GM21367 (cell line): ENCODE measurements around the gene ENTREP1.

Experiments
- ATAC-seq: cut with Tn5 transposase; IDR thresholded peaks from one replicate; pipeline ENCODE4 v1.9.1; 2021; ENCODE audit not compliant: unreplicated experiment

ENTREP1 gene

DNA sequence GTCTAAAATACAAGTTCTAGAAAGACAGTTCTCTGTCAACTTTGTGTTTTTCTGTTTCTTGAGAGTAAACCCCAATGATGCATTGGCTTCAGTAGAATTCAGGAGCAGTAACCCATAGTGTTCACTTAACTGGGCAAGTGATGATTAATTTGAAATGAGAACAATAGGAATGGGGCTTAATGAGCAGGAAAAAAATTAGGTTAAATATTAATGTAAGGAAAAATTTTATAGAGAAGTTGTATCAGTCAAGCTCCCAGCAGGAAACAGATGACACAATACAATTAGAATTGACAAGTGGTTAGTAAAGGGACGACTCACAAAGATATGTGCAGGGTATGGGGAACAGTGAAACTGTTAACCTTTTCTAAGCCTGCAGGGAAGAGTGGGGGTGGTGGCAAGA, 38.2 kb downstream of the ENTREP1 start:
- no peak for ATAC-seq

- no peak for ATAC-seq
Observed at GRCh38 chr9:69364510-69365150, 39.6 kb downstream of the ENTREP1 start.

GRCh38 chr9:69370430-69370829, 45.4 kb downstream of the ENTREP1 start:
- ATAC-seq, result no peak

- ATAC-seq, result no peak
Observed at GRCh38 chr9:69371001-69371400, 46.0 kb downstream of the ENTREP1 start.

DNA sequence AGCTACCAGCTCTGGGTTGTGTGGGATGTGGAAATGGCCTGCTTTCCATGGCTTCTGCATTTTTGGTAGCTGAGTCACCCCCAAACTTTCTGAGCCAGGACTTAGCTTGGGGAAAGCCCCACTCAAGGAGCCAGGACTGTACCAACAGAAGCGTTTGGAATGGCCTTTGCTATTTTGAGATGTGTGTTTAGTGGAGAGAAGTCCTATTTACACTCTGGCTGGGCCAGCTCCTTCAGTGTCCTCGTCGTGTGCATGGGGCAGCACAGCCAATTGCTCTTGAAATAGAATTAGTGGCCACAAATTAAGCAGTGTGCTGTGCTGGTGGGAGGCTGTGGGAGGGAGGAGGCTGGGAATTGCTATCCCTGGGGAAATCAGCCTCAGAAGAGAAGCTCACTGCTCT, 51.6 kb downstream of the ENTREP1 start:
- ATAC-seq, result no peak

DNA sequence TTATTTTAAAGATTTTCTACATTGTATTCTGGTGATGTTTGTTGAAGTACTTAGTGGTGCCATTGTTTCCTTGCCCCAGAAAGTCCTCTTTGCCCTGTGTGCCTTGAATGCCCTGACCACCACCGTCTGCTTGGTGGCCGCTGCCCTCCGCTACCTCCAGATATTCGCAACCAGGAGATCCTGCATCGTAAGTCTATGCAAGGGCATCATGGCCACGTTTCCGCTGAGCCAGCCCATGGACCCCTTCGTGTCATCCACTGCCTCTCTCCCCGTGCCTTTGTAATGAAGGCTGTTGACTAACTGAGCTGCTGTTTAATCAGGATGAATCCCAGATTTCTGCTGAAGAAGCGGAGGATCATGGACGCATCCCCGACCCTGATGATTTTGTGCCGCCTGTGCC, 52.3 kb downstream of the ENTREP1 start:
- ATAC-seq, result no peak

GRCh38 chr9:69377981-69378380, 53.0 kb downstream of the ENTREP1 start:
- ATAC-seq, result no peak

DNA sequence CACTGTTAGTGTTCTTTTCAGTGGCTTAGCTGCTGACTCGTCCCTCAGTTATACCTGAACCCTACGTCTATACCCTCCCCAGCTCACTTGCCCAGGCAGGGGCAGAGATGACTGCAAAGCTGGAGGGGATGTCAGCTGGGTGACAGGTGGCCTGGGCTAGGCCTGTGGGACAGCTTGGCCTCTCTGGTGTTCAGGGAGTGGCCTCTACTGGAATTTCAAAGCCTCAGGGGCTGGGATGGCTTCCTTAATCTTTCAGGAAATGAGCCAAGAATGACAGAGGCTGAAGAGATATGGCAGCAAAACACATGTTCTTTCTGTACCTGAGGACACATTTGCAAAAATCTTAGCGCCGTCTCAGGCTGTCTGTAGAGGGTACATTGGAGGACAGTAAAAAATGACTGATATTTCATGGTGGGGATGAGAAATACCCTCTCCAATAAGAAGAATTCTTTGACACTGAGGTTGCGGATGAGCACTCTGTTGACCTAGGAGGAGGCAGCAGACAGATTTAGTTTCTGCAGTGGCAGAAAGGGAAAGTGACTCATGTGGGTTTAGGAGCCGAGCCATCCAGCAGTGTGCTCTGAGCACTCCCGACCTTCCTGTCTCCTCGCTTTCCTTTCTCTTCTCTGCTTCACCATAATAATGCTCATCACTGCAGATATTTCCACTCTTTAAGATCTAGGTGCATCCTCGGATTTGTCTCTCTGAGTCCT, 54.4 kb downstream of the ENTREP1 start:
- no peak for ATAC-seq

DNA sequence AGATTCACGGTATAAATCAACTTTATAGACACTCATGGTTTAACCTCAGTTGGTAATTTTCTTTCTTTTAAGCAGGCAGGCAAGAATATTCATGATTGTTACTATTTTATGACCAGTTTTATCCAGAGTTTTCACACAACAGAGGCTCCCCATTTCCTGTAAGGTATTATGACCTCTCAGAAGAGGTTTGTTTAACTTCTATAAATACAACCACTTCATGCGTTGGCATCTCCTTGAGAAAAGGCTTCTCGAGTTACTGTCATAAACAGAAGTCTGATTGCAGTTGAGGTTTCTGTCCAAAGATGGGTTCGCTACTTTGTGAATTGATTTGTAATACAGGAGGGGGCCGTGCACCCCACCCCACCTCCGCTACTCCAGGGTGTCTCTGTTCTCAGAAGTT, 55.3 kb downstream of the ENTREP1 start:
- ATAC-seq, result no peak

- ATAC-seq, result no peak
Observed at GRCh38 chr9:69380811-69381210, 55.8 kb downstream of the ENTREP1 start.

GRCh38 chr9:69382135-69382534, 57.1 kb downstream of the ENTREP1 start:
- ATAC-seq, result no peak

DNA sequence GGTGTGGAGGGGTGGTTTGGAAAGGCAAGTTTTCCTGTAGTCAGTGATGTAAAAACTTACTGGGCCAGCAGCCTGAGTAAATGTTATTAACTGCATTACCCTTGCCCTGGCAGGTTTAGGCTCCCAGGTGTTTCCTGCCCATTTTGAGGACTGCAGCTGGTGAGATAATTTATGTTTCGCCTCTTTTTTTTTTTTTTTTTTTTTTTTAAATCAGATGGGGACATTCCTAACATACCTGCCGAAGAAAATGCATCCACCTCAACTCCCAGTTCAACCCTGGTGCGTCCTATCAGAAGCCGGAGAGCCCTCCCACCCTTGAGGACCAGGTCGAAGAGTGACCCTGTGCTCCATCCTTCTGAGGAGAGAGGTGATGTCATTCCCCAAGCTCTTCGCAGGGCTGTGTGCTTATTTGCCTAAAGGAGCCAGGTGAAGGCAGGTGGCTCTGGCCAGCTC, 60.6 kb downstream of the ENTREP1 start:
- ATAC-seq, result no peak

DNA sequence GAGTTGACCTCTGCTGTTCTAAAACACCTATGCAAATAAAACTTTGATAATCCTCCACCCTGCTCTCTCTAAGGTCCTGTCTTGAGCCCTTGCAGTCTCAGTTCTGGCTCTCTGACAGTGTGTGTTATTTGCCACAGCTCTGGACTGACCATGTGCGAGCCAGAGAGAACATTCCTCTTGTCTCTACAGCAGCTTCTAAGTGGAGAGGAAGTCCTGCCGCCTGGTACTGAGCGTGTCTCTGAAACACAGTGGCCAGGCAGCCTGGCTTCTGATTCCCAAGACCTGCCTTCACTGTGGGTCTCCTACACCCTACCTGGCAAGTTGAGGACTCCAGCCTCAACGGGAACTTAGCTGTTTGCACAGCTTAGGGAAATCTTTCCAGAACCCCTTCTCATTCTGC, 61.6 kb downstream of the ENTREP1 start:
- no peak for ATAC-seq

DNA sequence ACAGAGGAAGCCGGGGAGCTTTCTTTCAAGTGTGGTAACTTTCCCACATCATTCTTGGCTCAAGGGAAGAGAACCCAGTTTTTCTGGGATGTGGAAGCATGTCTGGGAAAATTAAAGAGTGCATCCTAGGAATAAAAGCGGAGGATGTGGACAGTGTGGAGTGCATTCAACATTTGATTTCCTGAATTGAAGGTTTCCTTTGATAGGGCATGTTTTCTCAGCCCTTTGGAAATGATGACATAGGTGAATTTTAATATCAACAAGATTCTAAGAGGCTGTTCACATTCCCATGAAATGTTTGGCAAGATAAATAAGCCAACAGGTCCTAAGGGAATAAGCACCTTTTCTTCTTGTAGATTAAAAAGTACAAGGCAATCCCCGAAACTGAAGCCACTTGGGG, 63.6 kb downstream of the ENTREP1 start:
- no peak for ATAC-seq

GRCh38 chr9:69389437-69389995, 64.5 kb downstream of the ENTREP1 start:
- ATAC-seq, result no peak

GRCh38 chr9:69391487-69391886, 66.5 kb downstream of the ENTREP1 start:
- ATAC-seq, result no peak

- ATAC-seq, result no peak
Observed at GRCh38 chr9:69391946-69392345, 66.9 kb downstream of the ENTREP1 start.

- ATAC-seq, result no peak
Observed at GRCh38 chr9:69392826-69393225, 67.8 kb downstream of the ENTREP1 start.

DNA sequence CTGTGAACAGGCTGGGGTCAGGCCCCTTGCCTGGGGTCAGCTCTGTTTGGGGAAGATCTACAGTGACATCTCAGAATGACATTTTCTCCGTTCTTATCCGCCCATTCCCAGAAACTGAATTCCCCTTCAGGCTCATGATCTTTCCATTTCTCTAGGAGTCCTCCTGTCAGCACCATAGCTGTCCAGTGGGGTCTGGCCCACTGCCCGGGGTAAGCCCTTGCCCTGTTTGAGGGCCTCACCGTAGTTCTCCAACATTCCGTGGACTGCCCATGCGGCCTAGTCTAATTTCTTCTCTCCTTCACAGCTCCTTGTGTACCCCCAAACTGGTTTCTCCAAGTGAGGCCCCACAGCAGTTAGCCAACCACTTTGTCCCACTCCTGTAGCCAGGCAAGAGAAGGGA, 68.4 kb downstream of the ENTREP1 start:
- no peak for ATAC-seq

DNA sequence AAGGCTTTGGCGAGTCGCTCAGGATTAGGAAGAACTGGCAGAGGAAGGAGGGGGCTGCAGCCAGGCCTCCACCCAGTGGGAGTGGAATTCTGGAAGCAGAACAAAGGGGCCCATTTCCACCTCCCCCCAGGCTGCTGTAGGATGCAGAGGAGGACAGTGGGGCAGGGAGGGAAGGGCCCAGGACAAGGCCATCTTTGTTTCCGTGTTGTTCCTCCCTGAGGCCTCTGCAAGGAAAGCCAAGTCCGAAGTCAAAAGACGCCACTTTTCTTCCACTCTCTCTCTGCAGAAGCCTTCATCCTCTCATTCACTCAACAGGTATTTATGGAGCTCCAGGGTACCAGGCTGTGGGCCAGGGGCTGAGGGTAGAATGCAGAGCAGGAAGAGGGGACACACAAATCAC, 70.7 kb downstream of the ENTREP1 start:
- ATAC-seq, result no peak

DNA sequence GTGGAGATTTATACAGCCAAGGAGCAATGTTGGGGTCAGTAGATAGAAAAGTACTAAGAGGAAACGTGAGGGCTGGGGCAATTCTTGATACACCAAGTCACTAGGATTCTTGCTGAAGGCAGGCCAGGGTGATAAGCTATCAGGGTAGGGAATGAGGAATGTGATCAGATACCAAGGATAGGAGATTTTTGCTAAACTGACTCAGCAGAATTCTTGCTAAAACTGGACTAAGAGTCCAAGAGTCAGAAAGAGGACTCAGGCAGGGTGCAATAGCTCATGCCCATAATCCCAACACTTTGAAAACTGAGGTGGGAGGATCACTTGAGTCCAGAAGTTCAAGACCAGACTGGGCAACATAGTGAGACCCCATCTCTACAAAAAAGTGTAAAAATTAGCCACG, 71.7 kb downstream of the ENTREP1 start:
- ATAC-seq, result no peak

GRCh38 chr9:69397384-69398214, 72.6 kb downstream of the ENTREP1 start:
- ATAC-seq, result no peak
